PC-3 (cell line): ENCODE measurements around the gene LPCAT4. TPM values are rescaled to one million over a fixed set of nuclear protein-coding genes. Genes with fewer than 3 reads are reported as not detected.

Experiments used
- ATAC-seq: fragments of 200-7000 bp; cut with Tn5 transposase; 2 replicates; pipeline ENCODE4 v1.9.1; 2020; ENCODE audit warnings: mild to moderate bottlenecking, moderate library complexity
- BruUV-seq: library from RNA; stranded (reverse); fragments of 400-500 nt; replicated peaks from 2 replicates; lab custom pipeline; 2021; lab: Mats Ljungman, UMichigan
- CTCF ChIA-PET: fragments of 300-600 bp; sonication (Branson Sonifier 250); formaldehyde crosslinking; loops from one replicate; lab custom pipeline; 2022; ENCODE audit warnings: antibody characterized with exemption; lab: Charles Lee
- POLR2A ChIA-PET: fragments of 300-600 bp; sonication (Branson Sonifier 250); formaldehyde crosslinking; loops from one replicate; lab custom pipeline; 2022; ENCODE audit warnings: antibody characterized with exemption; ENCODE audit not compliant: unreplicated experiment; lab: Charles Lee
- DNase-seq: peaks from one replicate; pipeline ENCODE4 v3.0.0-alpha.2; 2015
- H2AFZ ChIP-seq: fragments of 300-600 bp; sonication (generic); 2 replicates; pipeline ENCODE4 v1.6.0; 2016; ENCODE audit warnings: antibody characterized with exemption, low read length
- H3F3A ChIP-seq: fragments of 300-600 bp; sonication (generic); one replicate; pipeline ENCODE4 v1.6.0; 2017; ENCODE audit warnings: antibody characterized with exemption, low read length, control low read depth, mild to moderate bottlenecking; ENCODE audit not compliant: unreplicated experiment
- H3K27ac ChIP-seq: fragments of 300-600 bp; sonication (generic); 2 replicates; pipeline ENCODE4 v1.5.1; 2016; ENCODE audit warnings: mild to moderate bottlenecking, low read length
- H3K27me3 ChIP-seq: fragments of 300-600 bp; sonication (generic); 2 replicates; pipeline ENCODE4 v1.6.1; 2016; ENCODE audit warnings: low read length, mixed read lengths
- H3K36me3 ChIP-seq: fragments of 300-600 bp; sonication (generic); 2 replicates; pipeline ENCODE4 v1.6.1; 2016; ENCODE audit warnings: low read depth, mixed run types, low read length, mixed read lengths
- H3K4me1 ChIP-seq: fragments of 300-600 bp; sonication (generic); 2 replicates; pipeline ENCODE4 v1.5.1; 2016; ENCODE audit warnings: low read length; ENCODE audit not compliant: insufficient read depth
- H3K4me2 ChIP-seq: fragments of 300-600 bp; sonication (generic); 2 replicates; pipeline ENCODE4 v1.6.0; 2016; ENCODE audit warnings: low read length
- H3K4me3 ChIP-seq: fragments of 300-600 bp; sonication (generic); 2 replicates; pipeline ENCODE4 v1.5.1; 2016; ENCODE audit warnings: mild to moderate bottlenecking, low read length, mixed read lengths
- H3K79me2 ChIP-seq: fragments of 300-600 bp; sonication (generic); 2 replicates; pipeline ENCODE4 v1.6.1; 2017; ENCODE audit warnings: low read length, mixed read lengths
- H3K9ac ChIP-seq: fragments of 300-600 bp; sonication (generic); 2 replicates; pipeline ENCODE4 v1.6.0; 2016; ENCODE audit warnings: mild to moderate bottlenecking, low read length
- H3K9me2 ChIP-seq: fragments of 300-600 bp; sonication (generic); replicated peaks from 2 replicates; pipeline ENCODE4 v1.6.1; 2016; ENCODE audit warnings: mixed run types, low read length, mixed read lengths
- H3K9me3 ChIP-seq: fragments of 300-600 bp; sonication (generic); 2 replicates; pipeline ENCODE4 v1.6.1; 2016; ENCODE audit warnings: low read length, mixed read lengths
- H4K20me1 ChIP-seq: fragments of 300-600 bp; sonication (generic); 2 replicates; pipeline ENCODE4 v1.6.1; 2016; ENCODE audit warnings: low read length, mixed read lengths
- CTCF ChIP-seq: fragments of 300-600 bp; sonication (generic); conservative IDR thresholded peaks from 2 replicates; pipeline ENCODE4 v1.5.1; 2017; ENCODE audit warnings: antibody characterized with exemption, low read depth, mild to moderate bottlenecking, low read length
- EZH2 ChIP-seq: fragments of 300-600 bp; sonication (generic); IDR thresholded peaks from one replicate; pipeline ENCODE4 v1.6.1; 2017; ENCODE audit warnings: antibody characterized with exemption, mild to moderate bottlenecking, low read length; ENCODE audit not compliant: unreplicated experiment
- EZH2phosphoT487 ChIP-seq: fragments of 300-600 bp; sonication (generic); IDR thresholded peaks from 2 replicates; pipeline ENCODE4 v1.6.1; 2018; ENCODE audit warnings: mild to moderate bottlenecking, antibody characterized with exemption, low read length, borderline replicate concordance
- intact Hi-C: fragments of 100-400 bp; cut with micrococcal nuclease; formaldehyde crosslinking; loops from 2 replicates; pipeline ENCODE4 v1.9.0; 2023
- total RNA-seq: library from RNA; depleted of rRNA; stranded (reverse); fragments of >200 nt; gene quantifications from 2 replicates; pipeline ENCODE4 v1.2.3, GENCODE V29; 2014

The LPCAT4 gene
- total RNA-seq, 1 experiment from 2014 or later: 37.0 TPM

GRCh38 chr15:34358948-34359347, 8.0 kb downstream of the LPCAT4 start:
- Histone ChIP-seq H3K36me3 (peaks cover 40% of the 10 kb centered on the region), H3K9me3 (no peaks in the 10 kb centered on the region), H3K4me2 (no peak overlapping the region), H3K9ac (no peak overlapping the region), H2AFZ (no peak overlapping the region), H3K9me2 (no peaks in the 10 kb centered on the region), H3K79me2 (peaks cover 13% of the 10 kb centered on the region; the same call in 1 of the 2 replicates), H3F3A (no peaks in the 10 kb centered on the region), H3K4me1 (peaks cover 43% of the 10 kb centered on the region), H3K27ac (peak overlapping the region; percentile 49), H3K27me3 (no peaks in the 10 kb centered on the region), H3K4me3 (no peak overlapping the region), H4K20me1 (0 out of 2 replicates have a peak, but pooled peaks cover 8% of the 10 kb centered on the region)
- ATAC-seq (no peak), DNase-seq (no peak)
- POLR2A ChIA-PET: no interaction called here
- TF ChIP-seq EZH2phosphoT487 (no peak), EZH2 (no peak), CTCF (no peak)
- intact Hi-C loops: no loop called here
- CTCF ChIA-PET: interaction anchor here (0.6 to 1.2 kb wide), 4 partner anchors 9 to 249 kb away, joined by 3 to 9 read pairs (median 5); partner anchors contain the start of genes LPCAT4 and NOP10
- BruUV-seq: no TSS peak

GRCh38 chr15:34358367-34358766, 8.6 kb downstream of the LPCAT4 start:
- H3K36me3 ChIP-seq: peaks cover 34% of the 10 kb centered on the region
- H3K9me2 ChIP-seq: no peaks in the 10 kb centered on the region
- ChIA-PET CTCF (interaction anchor here (0.7 to 1.2 kb wide), 4 partner anchors 9 to 230 kb away, joined by 4 to 9 read pairs (median 7); partner anchors contain the start of genes KATNBL1, LPCAT4 and NOP10), POLR2A (no interaction called here)
- H3K4me1 ChIP-seq: peaks cover 40% of the 10 kb centered on the region
- H3K4me2 ChIP-seq: no peak overlapping the region
- no peak overlapping the region for H3K9ac ChIP-seq
- BruUV-seq: no TSS peak
- H2AFZ ChIP-seq: no peak overlapping the region
- no peaks in the 10 kb centered on the region for H3K9me3 ChIP-seq
- peak; percentile 44 for DNase-seq
- H3K27me3 ChIP-seq: no peaks in the 10 kb centered on the region
- intact Hi-C loops: no loop called here
- TF ChIP-seq CTCF (peak; percentile 62), EZH2phosphoT487 (no peak)
- H3F3A ChIP-seq: no peaks in the 10 kb centered on the region
- no peak overlapping the region for H3K27ac ChIP-seq
- no peak overlapping the region for H3K4me3 ChIP-seq
- no peak; the same call in 1 of the 2 replicates for ATAC-seq
- 0 out of 2 replicates have a peak, but pooled peaks cover 8% of the 10 kb centered on the region for H4K20me1 ChIP-seq
- 0 out of 2 replicates have a peak, but pooled peaks cover 7% of the 10 kb centered on the region for H3K79me2 ChIP-seq

GRCh38 chr15:34357653-34358052, 9.3 kb downstream of the LPCAT4 start:
- intact Hi-C loops: no loop called here
- H3K9me3 ChIP-seq: no peaks in the 10 kb centered on the region
- 0 out of 2 replicates have a peak, but pooled peaks cover 8% of the 10 kb centered on the region for H4K20me1 ChIP-seq
- no peak overlapping the region for H3K27ac ChIP-seq
- H3K27me3 ChIP-seq: no peaks in the 10 kb centered on the region
- peaks cover 29% of the 10 kb centered on the region; the same call in 1 of the 2 replicates for H3K36me3 ChIP-seq
- no peak for TF ChIP-seq EZH2
- TF ChIP-seq EZH2phosphoT487: no peak
- TF ChIP-seq CTCF: no peak
- H3K4me2 ChIP-seq: no peak overlapping the region
- POLR2A ChIA-PET: no interaction called here
- H3K4me3 ChIP-seq: no peak overlapping the region
- H2AFZ ChIP-seq: no peak overlapping the region
- 0 out of 2 replicates have a peak, but pooled peaks cover 6% of the 10 kb centered on the region for H3K79me2 ChIP-seq
- ATAC-seq: no peak
- no peaks in the 10 kb centered on the region for H3F3A ChIP-seq
- no TSS peak for BruUV-seq
- H3K9me2 ChIP-seq: no peaks in the 10 kb centered on the region
- CTCF ChIA-PET: no interaction called here
- H3K4me1 ChIP-seq: peaks cover 33% of the 10 kb centered on the region
- DNase-seq: no peak
- no peak overlapping the region for H3K9ac ChIP-seq
